Rectal smooth muscle tissue (tissue), 1 donor: Measurements from ENCODE around the gene LSM10.

Experiments used
- H3K27ac ChIP-seq: one replicate; pipeline ENCODE4 v1.7.0; 2013; ENCODE audit warnings: low read depth, low read length, inconsistent platforms
- H3K27me3 ChIP-seq: one replicate; pipeline ENCODE4 v1.7.0; 2013; ENCODE audit warnings: low read length; ENCODE audit not compliant: control insufficient read depth, insufficient read depth
- H3K36me3 ChIP-seq: one replicate; pipeline ENCODE4 v1.7.0; 2013; ENCODE audit warnings: low read length; ENCODE audit not compliant: control insufficient read depth, insufficient read depth
- H3K4me1 ChIP-seq: one replicate; pipeline ENCODE4 v1.7.0; 2013; ENCODE audit warnings: low read length; ENCODE audit not compliant: control insufficient read depth, insufficient read depth
- H3K4me3 ChIP-seq: one replicate; pipeline ENCODE4 v1.7.0; 2013; ENCODE audit warnings: low read length
- H3K9ac ChIP-seq: one replicate; pipeline ENCODE4 v1.7.0; 2013; ENCODE audit warnings: low read length

Gene LSM10

GRCh38 chr1:36352910-36353878 lies 44.5 kb downstream of the LSM10 start:
- no peak overlapping the region for H3K9ac ChIP-seq
- H3K4me3 ChIP-seq, result no peak overlapping the region
- peaks cover 23% of the 10 kb centered on the region for H3K4me1 ChIP-seq
- H3K36me3 ChIP-seq, result peaks cover 33% of the 10 kb centered on the region
- no peak overlapping the region for H3K27ac ChIP-seq
- H3K27me3 ChIP-seq, result no peaks in the 10 kb centered on the region

GRCh38 chr1:36352125-36352909 lies 45.4 kb downstream of the LSM10 start:
- Histone ChIP-seq H3K27ac (peak overlapping the region; percentile 80), H3K4me3 (no peak overlapping the region), H3K9ac (no peak overlapping the region), H3K36me3 (peaks cover 34% of the 10 kb centered on the region), H3K4me1 (peaks cover 23% of the 10 kb centered on the region), H3K27me3 (no peaks in the 10 kb centered on the region)

DNA sequence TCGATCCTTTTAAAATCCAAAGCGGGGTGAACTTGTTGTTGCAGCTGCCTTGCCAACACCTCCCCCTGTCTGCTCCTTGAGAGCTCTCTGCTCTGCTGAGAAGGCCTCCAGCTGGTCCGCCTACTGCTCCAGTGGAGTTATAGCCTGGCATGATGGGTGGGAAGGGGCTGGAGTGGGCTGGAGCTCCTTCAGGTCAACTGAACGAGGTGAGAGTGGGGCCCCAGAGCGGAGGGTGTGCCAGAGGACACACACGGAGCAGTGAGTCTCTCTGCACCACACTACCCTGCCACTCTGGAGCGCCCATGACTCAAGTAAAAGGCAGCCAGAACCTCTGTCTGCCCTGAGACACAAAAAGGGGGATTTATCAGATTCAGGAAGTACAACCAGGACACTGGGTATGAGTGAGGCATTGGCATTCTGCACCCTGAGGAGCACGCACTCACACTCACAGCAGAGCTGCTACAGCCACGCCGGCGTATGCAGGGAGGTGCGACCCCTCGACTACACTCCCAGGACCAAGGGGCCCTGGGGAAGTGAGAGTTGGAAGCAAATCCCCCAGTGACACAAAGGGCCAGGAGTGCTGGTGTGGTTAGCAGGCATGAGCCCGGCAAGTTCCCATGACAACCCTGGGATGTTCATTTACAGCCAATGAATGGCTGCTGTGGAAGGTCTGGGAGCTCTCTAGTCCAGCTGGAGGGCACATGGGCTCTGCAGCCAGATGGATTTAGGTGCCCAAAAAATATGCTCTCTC lies 46.3 kb downstream of the LSM10 start:
- H3K9ac ChIP-seq, result no peak overlapping the region
- no peaks in the 10 kb centered on the region for H3K27me3 ChIP-seq
- H3K4me3 ChIP-seq, result no peak overlapping the region
- H3K36me3 ChIP-seq, result peaks cover 39% of the 10 kb centered on the region
- peak overlapping the region; percentile 80 for H3K27ac ChIP-seq
- H3K4me1 ChIP-seq, result peaks cover 23% of the 10 kb centered on the region

- H3K4me3 ChIP-seq, result peak overlapping the region; percentile 31
- H3K9ac ChIP-seq, result no peak overlapping the region
- H3K27ac ChIP-seq, result peak overlapping the region; percentile 80
- peaks cover 40% of the 10 kb centered on the region for H3K36me3 ChIP-seq
- H3K27me3 ChIP-seq, result no peaks in the 10 kb centered on the region
- H3K4me1 ChIP-seq, result peaks cover 23% of the 10 kb centered on the region
Measured at GRCh38 chr1:36350659-36351226, 47.0 kb downstream of the LSM10 start.

DNA sequence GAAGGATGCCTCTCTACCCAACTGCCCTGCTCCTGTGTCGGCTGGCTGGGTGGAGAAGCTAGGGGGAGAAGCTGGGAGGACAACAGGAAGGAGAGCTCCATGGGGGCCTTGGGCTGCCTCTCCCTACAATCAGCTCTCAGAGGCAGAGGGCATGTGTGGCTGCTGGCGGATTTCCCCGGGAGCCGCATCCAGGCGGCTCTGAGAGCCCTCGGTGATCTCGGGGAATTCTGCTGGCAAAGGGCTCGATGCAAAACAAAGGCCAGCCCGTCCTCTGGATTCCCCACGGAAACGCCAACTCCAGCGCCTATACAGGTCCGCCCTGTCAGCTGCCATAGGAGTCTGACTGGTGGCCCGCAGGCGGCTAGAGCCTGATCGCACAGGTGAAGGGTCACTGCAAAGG lies 47.9 kb downstream of the LSM10 start:
- Histone ChIP-seq H3K27ac (peak overlapping the region; percentile 80), H3K4me1 (peaks cover 23% of the 10 kb centered on the region), H3K4me3 (no peak overlapping the region), H3K9ac (no peak overlapping the region), H3K27me3 (no peaks in the 10 kb centered on the region), H3K36me3 (peaks cover 41% of the 10 kb centered on the region)

DNA sequence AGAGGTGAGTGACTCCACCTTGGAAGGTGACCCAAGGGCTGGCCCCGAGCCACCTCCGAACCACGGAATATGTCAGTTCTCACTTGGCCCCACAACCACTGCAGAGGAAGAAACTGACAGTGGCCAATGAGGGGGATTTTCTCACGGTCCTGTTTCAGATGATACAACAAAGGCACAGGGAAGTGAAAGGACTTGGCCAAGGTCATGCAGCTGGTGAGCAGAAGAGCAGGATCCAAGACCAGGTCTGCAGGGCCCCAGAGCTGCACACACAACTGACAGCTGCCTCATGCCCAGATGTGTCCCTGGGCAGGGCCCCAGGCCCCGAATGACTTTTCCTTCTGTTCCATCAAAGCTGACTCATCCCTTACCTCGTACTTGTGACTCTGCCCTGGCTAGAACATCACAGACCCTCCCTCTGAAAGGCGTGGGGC lies 48.5 kb downstream of the LSM10 start:
- Histone ChIP-seq H3K4me1 (peaks cover 23% of the 10 kb centered on the region), H3K9ac (no peak overlapping the region), H3K27ac (no peak overlapping the region), H3K36me3 (peaks cover 39% of the 10 kb centered on the region), H3K4me3 (no peak overlapping the region), H3K27me3 (no peaks in the 10 kb centered on the region)

GRCh38 chr1:36346741-36347370 lies 50.9 kb downstream of the LSM10 start:
- Histone ChIP-seq H3K9ac (no peak overlapping the region), H3K36me3 (peaks cover 32% of the 10 kb centered on the region), H3K27me3 (no peaks in the 10 kb centered on the region), H3K4me3 (no peak overlapping the region), H3K4me1 (peaks cover 16% of the 10 kb centered on the region), H3K27ac (no peak overlapping the region)

- Histone ChIP-seq H3K36me3 (peaks cover 39% of the 10 kb centered on the region), H3K27ac (no peak overlapping the region), H3K4me3 (no peak overlapping the region), H3K9ac (no peak overlapping the region), H3K4me1 (peaks cover 1% of the 10 kb centered on the region), H3K27me3 (no peaks in the 10 kb centered on the region)
Measured at GRCh38 chr1:36345353-36345752, 52.4 kb downstream of the LSM10 start.

DNA sequence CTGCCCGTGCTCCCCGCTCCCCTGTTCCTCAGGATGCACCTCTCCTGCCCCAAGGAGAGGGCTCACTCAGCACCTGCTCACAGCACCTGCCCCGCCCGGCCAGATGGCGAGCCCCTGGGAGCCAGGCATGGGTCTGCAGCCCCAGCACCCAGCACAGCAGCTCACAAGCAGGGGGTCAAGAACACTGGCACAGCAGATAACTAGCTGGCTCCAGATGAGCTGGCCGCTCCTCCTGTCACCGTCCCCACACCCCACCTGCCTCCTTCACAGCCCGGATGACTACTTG lies 53.4 kb downstream of the LSM10 start:
- H3K4me1 ChIP-seq, result no peaks in the 10 kb centered on the region
- no peak overlapping the region for H3K9ac ChIP-seq
- peaks cover 39% of the 10 kb centered on the region for H3K36me3 ChIP-seq
- no peaks in the 10 kb centered on the region for H3K27me3 ChIP-seq
- H3K4me3 ChIP-seq, result no peak overlapping the region
- no peak overlapping the region for H3K27ac ChIP-seq

DNA sequence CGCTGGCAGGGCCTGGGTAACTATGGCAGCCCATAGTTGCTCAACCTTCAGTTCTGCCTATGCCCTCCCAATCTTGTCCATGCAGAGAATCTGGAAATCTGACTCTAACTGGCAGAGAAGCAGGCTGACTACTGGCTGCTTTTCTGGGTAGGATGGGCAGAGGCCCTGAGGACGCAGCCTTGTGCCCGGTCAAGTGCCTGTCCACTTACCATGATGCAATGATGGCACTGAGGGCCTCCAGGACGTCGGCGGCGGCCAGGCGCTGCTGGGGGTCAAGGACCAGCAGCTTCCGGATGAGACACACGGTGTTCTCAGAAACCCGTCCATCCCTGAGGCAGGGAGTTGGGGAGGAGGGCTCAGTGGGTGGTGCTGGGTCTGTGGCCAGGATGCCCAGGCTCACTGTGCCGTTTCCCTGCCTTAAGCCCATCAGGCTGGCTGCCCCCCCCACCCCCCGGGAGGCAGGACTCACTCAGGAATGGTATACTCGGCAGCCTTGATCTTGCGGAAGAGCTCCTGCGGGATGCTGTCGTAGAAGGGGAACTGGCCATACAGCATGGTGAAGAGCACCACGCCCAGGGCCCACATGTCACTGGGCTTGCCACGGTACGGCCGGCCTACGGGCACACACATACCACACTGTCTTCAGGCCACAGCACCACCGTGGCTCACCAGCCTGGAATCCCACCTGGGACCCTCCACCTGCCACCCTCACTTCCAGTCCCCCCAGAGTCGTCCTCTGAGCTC lies 53.9 kb downstream of the LSM10 start:
- no peak overlapping the region for H3K9ac ChIP-seq
- H3K27ac ChIP-seq, result no peak overlapping the region
- no peaks in the 10 kb centered on the region for H3K27me3 ChIP-seq
- no peaks in the 10 kb centered on the region for H3K4me1 ChIP-seq
- peaks cover 39% of the 10 kb centered on the region for H3K36me3 ChIP-seq
- no peak overlapping the region for H3K4me3 ChIP-seq
